Activated T-cell treated with anti-CD3 and anti-CD28 coated beads, Interleukin-2, amount 50 U/mL, for 72 hours (primary cell): ENCODE data around the gene MAGI1. TPM values are rescaled to one million over a fixed set of nuclear protein-coding genes. Genes with fewer than 3 reads are reported as not detected.

Experiments used
- ATAC-seq, 2 donors: fragments of 150-1000 bp; cut with Tn5 transposase; replicated peaks in 1 of 2; 2 replicates each; pipeline ENCODE4 v1.10.0; 2021; ENCODE audit warnings: moderate library complexity in 2 of 2, mild to moderate bottlenecking in 1 of 2
- DNase-seq, 2 donors: peaks; one replicate each; pipeline ENCODE4 v3.0.0; 2021 to 2022; ENCODE audit warnings: mixed read lengths in 1 of 2
- H3K27ac Mint-ChIP-seq: one replicate; pipeline ENCODE4 v1.8.0; 2022; ENCODE audit warnings: mild to moderate bottlenecking, moderate library complexity, mixed read lengths
- H3K27me3 Mint-ChIP-seq: one replicate; pipeline ENCODE4 v1.8.0; 2022; ENCODE audit warnings: low read depth, mixed read lengths
- H3K36me3 Mint-ChIP-seq, 2 donors: one replicate each; pipeline ENCODE4 v1.8.0; 2022; ENCODE audit warnings: mixed read lengths in 2 of 2, mild to moderate bottlenecking in 1 of 2; ENCODE audit not compliant: insufficient read depth in 2 of 2
- H3K4me1 Mint-ChIP-seq: one replicate; pipeline ENCODE4 v1.8.0; 2022; ENCODE audit warnings: low read depth, mixed read lengths
- H3K4me3 Mint-ChIP-seq, 2 donors: one replicate each; pipeline ENCODE4 v1.8.0; 2022; ENCODE audit warnings: mild to moderate bottlenecking in 2 of 2, mixed read lengths in 2 of 2, moderate library complexity in 2 of 2
- H3K9me3 Mint-ChIP-seq, 2 donors: one replicate each; pipeline ENCODE4 v1.8.0; 2022; ENCODE audit warnings: mixed read lengths in 2 of 2
- total RNA-seq, 2 donors: library from RNA; stranded (reverse); gene quantifications; one replicate each; pipeline ENCODE4 v1.2.3, GENCODE V29; 2022

Gene MAGI1
- total RNA-seq, 2 donors from 2014 or later = 0.41 to 0.67 TPM

DNA sequence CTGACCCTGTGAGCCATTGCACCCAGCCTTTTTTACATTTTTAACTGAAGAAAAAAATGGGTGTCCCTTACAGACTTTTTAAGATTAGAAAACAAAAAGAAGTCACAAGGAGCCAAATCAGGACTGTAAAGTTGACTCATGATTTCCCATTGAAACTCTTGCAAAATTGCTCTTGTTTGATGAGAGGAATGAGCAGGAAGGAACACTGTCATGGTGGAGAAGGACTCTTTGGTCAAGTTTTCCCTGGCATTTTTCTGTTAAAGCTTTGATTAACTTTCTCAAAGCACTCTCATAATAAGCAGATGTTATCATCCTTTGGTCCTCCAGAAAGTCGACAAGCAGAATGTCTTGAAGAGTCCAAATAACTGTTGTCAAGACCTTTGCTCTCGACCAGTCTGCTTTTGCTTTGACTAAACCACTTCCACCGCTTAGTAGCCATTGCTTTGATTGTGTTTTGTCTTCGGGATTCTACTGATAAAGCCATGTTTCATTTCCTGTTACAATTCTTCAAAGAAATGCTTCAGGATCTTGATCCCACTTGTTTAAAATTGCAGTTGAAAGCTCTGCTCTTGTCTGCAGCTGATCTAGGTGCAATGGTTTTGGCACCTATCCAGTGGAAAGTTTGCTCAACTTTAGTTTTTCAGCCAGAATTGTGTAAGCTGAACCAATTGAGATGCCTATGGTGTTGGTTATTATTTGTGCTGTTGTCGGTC is 369.4 kb downstream of the MAGI1 start:
- peaks cover 0 to 2% of the 10 kb centered on the region in 2 donors for H3K9me3 Mint-ChIP-seq
- DNase-seq (no peak), ATAC-seq (no peak)
- peaks cover 4% of the 10 kb centered on the region for H3K27me3 Mint-ChIP-seq
- no peaks in the 10 kb centered on the region for H3K36me3 Mint-ChIP-seq
- no peak overlapping the region for H3K27ac Mint-ChIP-seq
- no peaks in the 10 kb centered on the region for H3K4me1 Mint-ChIP-seq
- H3K4me3 Mint-ChIP-seq = no peak overlapping the region

DNA sequence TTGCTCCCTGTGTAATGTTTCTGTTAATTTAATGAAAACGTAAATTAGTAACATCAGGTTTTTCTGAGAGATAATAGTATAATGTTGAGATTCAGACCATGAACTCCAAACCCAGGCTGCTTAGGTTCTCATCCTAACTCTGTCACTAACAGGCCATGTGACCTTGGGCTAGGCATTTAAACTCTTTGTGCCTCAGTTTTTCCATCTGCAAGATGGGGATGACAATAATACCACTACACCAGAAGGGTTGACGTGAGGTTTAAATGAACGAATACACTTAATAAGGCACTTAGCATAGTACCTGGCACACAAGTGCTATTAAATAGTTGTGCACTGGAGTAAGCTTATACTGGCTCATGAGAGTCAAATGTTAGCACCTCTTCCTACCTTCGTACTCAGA is 370.8 kb downstream of the MAGI1 start:
- Mint-ChIP-seq H3K4me3 (no peak overlapping the region), H3K27me3 (peaks cover 4% of the 10 kb centered on the region), H3K27ac (no peak overlapping the region), H3K9me3 (peaks cover 0 to 2% of the 10 kb centered on the region in 2 donors), H3K36me3 (no peaks in the 10 kb centered on the region), H3K4me1 (no peaks in the 10 kb centered on the region)
- ATAC-seq = no peak
- no peak for DNase-seq

DNA sequence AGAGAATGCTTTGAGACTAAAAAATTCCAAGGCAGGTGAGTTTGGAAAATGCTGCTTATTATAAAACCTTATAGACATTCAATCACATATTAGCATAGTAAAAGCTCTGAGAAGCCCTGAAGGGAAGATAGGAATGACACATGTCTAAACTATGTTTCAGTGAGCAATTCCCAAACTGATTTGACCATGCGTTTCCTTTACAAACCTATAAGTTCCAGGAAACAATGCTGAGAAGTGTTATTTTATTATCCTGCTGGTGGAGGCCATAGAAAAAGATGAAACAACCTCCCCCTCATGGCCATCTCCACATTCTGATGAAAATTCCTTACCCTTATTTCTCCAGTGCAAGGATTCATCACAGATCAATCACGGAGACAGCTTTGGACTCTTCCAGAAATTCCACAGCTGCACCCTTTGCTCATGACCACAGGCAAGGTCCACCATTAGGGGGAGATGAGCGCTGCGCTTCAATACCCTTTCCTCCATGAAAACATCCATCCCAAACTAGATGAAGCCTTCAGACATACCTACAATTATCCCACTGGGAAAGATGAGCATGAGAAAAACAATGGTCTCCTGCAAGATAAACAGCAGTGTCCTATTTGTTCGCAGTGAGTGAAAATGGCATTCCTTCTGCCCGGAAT is 372.1 kb downstream of the MAGI1 start:
- DNase-seq = no peak
- Mint-ChIP-seq H3K4me1 (no peaks in the 10 kb centered on the region), H3K27ac (no peak overlapping the region), H3K4me3 (no peak overlapping the region), H3K36me3 (no peaks in the 10 kb centered on the region), H3K9me3 (peaks cover 0 to 2% of the 10 kb centered on the region in 2 donors), H3K27me3 (peaks cover 4% of the 10 kb centered on the region)
- ATAC-seq = no peak

- no peak for DNase-seq
- no peak for ATAC-seq
- Mint-ChIP-seq H3K4me1 (no peaks in the 10 kb centered on the region), H3K9me3 (peaks cover 0 to 2% of the 10 kb centered on the region in 2 donors), H3K27me3 (peaks cover 4% of the 10 kb centered on the region), H3K27ac (no peak overlapping the region), H3K4me3 (no peak overlapping the region), H3K36me3 (no peaks in the 10 kb centered on the region)
Observed at GRCh38 chr3:65665915-65666314, 372.8 kb downstream of the MAGI1 start.

DNA sequence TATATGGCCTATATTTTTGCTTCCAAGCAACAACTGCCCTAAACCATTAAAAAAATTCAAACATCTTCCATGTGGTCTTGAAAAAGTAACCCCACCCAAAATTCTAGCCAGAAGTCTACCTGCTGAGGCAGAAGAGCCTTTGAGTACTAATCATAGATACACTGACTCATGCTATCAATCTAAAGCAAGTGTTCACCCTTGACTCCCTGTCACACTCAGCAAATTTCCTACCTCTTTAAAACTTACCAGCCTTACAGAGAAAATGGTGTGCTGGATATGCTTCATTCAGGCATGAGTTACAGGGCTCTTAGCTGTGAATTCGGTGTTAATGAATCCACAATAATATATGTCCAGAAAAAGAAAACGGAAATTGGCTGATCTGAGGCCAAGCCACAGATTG is 373.8 kb downstream of the MAGI1 start:
- H3K27me3 Mint-ChIP-seq = no peaks in the 10 kb centered on the region
- no peak for ATAC-seq
- no peak overlapping the region for H3K27ac Mint-ChIP-seq
- no peak for DNase-seq
- no peaks in the 10 kb centered on the region for H3K9me3 Mint-ChIP-seq
- H3K4me3 Mint-ChIP-seq = no peak overlapping the region
- no peaks in the 10 kb centered on the region for H3K36me3 Mint-ChIP-seq
- H3K4me1 Mint-ChIP-seq = no peaks in the 10 kb centered on the region

DNA sequence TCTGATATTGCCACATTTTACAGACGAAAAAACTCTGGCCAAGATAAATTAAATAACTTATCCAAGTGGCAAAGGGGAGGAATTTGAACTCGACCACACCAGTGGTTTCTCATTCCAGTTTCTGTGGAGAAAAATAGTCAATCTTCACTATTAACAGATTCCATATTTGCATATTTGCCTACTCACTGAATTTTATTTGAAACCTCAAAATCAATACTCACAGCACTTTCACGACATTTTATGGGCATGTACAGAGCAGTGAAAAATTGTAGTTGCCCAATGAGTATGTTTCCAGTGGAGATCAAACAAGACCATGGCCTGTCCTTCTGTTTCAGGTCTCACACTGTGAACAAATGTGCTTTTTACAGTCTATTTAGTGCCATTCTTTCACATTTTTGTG is 374.3 kb downstream of the MAGI1 start:
- Mint-ChIP-seq H3K4me1 (no peaks in the 10 kb centered on the region), H3K4me3 (no peak overlapping the region), H3K27ac (no peak overlapping the region), H3K27me3 (no peaks in the 10 kb centered on the region), H3K9me3 (no peaks in the 10 kb centered on the region), H3K36me3 (no peaks in the 10 kb centered on the region)
- no peak for ATAC-seq
- DNase-seq = no peak

- no peak for ATAC-seq
- Mint-ChIP-seq H3K4me3 (no peak overlapping the region), H3K4me1 (no peaks in the 10 kb centered on the region), H3K27me3 (no peaks in the 10 kb centered on the region), H3K36me3 (no peaks in the 10 kb centered on the region), H3K9me3 (no peaks in the 10 kb centered on the region), H3K27ac (no peak overlapping the region)
- no peak for DNase-seq
Observed at GRCh38 chr3:65662095-65662494, 376.6 kb downstream of the MAGI1 start.

DNA sequence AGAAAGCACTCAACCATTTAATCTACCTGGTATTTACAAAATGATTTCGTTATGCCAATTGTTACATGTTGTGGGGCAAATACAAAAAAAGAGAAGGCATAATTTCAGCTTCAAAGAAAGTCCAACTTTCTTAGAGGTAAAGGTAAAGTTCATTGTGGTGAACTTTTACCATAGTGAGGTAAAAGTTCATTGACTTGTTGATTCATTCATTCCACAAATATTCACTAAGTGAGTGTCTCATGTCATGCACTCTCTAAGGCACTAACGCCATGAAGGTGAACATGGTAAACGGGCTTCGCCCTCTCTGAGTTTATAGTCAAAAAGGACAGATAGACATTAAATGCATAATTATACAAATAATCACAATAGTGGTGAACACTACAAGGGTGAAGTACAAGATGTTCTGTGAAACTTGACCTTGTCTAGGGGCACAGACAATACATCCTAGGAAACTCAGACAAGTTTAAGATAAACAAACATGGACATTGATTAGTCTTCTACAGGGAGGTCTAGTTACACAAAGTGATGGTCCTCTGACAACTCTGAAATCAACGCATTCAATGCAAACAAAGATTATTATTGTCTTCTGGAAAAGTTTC is 378.6 kb downstream of the MAGI1 start:
- Mint-ChIP-seq H3K9me3 (peaks cover 0 to 3% of the 10 kb centered on the region in 2 donors), H3K27ac (no peak overlapping the region), H3K36me3 (no peaks in the 10 kb centered on the region), H3K27me3 (no peaks in the 10 kb centered on the region), H3K4me3 (no peak overlapping the region), H3K4me1 (no peaks in the 10 kb centered on the region)
- no peak for DNase-seq
- no peak for ATAC-seq

DNA sequence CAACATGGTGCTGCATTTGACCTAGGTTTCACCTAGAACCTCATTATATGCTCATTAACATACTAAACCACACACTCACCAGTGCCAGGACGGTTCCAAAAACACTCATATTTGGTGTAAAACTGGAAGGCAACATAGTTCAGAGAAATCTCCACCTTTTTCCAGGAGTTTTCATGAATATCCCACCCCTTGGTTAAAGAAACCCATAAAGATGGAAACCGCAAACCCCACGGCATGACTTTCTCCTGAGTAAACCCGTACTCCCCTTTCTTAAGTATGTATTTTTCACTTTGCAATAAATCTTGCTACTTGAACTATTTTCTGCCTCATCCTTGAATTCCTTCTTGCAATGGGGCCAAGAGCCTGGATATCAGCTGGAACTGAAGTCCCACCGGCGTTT is 379.3 kb downstream of the MAGI1 start:
- no peaks in the 10 kb centered on the region for H3K27me3 Mint-ChIP-seq
- no peak overlapping the region for H3K4me3 Mint-ChIP-seq
- no peak overlapping the region for H3K27ac Mint-ChIP-seq
- peaks cover 0 to 3% of the 10 kb centered on the region in 2 donors for H3K9me3 Mint-ChIP-seq
- no peaks in the 10 kb centered on the region for H3K4me1 Mint-ChIP-seq
- DNase-seq = no peak
- H3K36me3 Mint-ChIP-seq = no peaks in the 10 kb centered on the region
- no peak for ATAC-seq

GRCh38 chr3:65658401-65658800 is 380.3 kb downstream of the MAGI1 start:
- Mint-ChIP-seq H3K27me3 (no peaks in the 10 kb centered on the region), H3K4me1 (no peaks in the 10 kb centered on the region), H3K27ac (no peak overlapping the region), H3K36me3 (no peaks in the 10 kb centered on the region), H3K9me3 (peaks cover 0 to 3% of the 10 kb centered on the region in 2 donors), H3K4me3 (no peak overlapping the region)
- ATAC-seq = no peak
- DNase-seq = no peak

DNA sequence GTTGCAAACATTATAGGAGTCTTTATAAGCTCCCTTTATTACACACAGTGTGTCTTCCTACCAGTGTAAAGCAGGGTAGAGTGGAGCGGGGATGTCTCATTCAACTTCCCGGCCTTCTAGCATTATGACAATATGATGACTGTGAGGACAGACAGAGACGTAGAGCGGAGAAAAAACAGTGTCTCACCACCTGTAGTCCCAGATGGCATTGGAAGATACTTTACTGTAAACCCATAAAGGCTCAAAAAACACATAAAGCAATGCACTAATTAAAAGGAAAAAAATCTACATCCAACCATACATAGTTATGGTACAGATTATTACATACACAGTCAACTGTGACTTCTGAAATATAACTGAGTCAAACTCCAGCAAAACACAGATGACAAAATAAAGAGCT is 383.7 kb downstream of the MAGI1 start:
- Mint-ChIP-seq H3K4me1 (no peaks in the 10 kb centered on the region), H3K27ac (no peak overlapping the region), H3K4me3 (no peak overlapping the region), H3K36me3 (no peaks in the 10 kb centered on the region), H3K9me3 (peaks cover 2 to 6% of the 10 kb centered on the region in 2 donors), H3K27me3 (no peaks in the 10 kb centered on the region)
- DNase-seq (no peak), ATAC-seq (no peak)

DNA sequence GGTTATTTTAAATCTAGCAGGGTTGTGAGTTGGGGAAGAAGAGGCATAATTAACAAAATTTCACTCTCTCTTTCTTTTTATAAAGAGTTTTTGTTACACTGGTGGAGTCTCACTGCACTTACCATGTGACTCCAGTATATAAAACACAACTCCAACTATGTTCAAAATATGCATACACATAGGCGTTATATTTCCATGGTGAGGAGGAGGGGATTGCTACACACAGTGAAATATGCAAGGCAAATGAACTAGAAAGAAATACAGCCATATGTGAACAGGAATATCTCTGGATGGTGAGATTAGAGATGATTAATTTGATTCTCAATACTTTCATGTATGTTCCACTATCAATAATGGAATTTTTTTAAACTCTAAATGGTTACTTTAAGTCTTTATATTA is 385.0 kb downstream of the MAGI1 start:
- Mint-ChIP-seq H3K4me1 (no peaks in the 10 kb centered on the region), H3K27me3 (no peaks in the 10 kb centered on the region), H3K27ac (no peak overlapping the region), H3K36me3 (no peaks in the 10 kb centered on the region), H3K4me3 (no peak overlapping the region), H3K9me3 (peaks cover 2 to 6% of the 10 kb centered on the region in 2 donors)
- no peak for ATAC-seq
- no peak for DNase-seq

GRCh38 chr3:65650247-65650646 is 388.5 kb downstream of the MAGI1 start:
- Mint-ChIP-seq H3K36me3 (peaks cover 0 to 1% of the 10 kb centered on the region in 2 donors), H3K4me1 (no peaks in the 10 kb centered on the region), H3K9me3 (peaks cover 2 to 6% of the 10 kb centered on the region in 2 donors), H3K27ac (no peak overlapping the region), H3K27me3 (no peaks in the 10 kb centered on the region), H3K4me3 (no peak overlapping the region)
- DNase-seq (no peak), ATAC-seq (no peak)
